CD14-positive monocyte (primary cell): ENCODE data around the gene ZNF467. TPM values are rescaled to one million over a fixed set of nuclear protein-coding genes. Genes with fewer than 3 reads are reported as not detected.

Experiments used
- DNase-seq, 3 donors: peaks; one replicate each; pipeline ENCODE4 v3.0.0-alpha.2; 2011 to 2022
- H2AFZ ChIP-seq: 2 replicates; pipeline ENCODE4 v1.6.0; 2012; ENCODE audit warnings: mild to moderate bottlenecking, low read depth, low read length, inconsistent platforms; ENCODE audit not compliant: insufficient read depth, poor library complexity, severe bottlenecking
- H3K27ac ChIP-seq, 2 donors: 1 replicate in 1 of 2; 2 replicates in 1 of 2; pipeline ENCODE4 v1.5.1; 2012 to 2013; ENCODE audit warnings: low read length in 2 of 2, control low read depth in 1 of 2, inconsistent platforms in 1 of 2, low read depth in 1 of 2, mild to moderate bottlenecking in 1 of 2
- H3K27me3 ChIP-seq, 2 donors: one replicate each; pipeline versions ENCODE4 v1.6.0 to v1.6.1; 2011 to 2013; ENCODE audit warnings: low read length in 2 of 2; ENCODE audit not compliant: control insufficient read depth in 2 of 2, insufficient read depth in 2 of 2
- H3K36me3 ChIP-seq, 2 donors: replicated peaks in 1 of 2; 1 replicate in 1 of 2; 2 replicates in 1 of 2; pipeline versions ENCODE4 v1.5.1 to v1.6.1; 2012 to 2013; ENCODE audit warnings: low read length in 2 of 2, control low read depth in 1 of 2, inconsistent platforms in 1 of 2, mild to moderate bottlenecking in 1 of 2; ENCODE audit not compliant: insufficient read depth in 2 of 2, control insufficient read depth in 1 of 2
- H3K4me1 ChIP-seq, 2 donors: 1 replicate in 1 of 2; 2 replicates in 1 of 2; pipeline versions ENCODE4 v1.5.1 to v1.6.1; 2012 to 2013; ENCODE audit warnings: low read length in 2 of 2, control low read depth in 1 of 2, inconsistent platforms in 1 of 2, mild to moderate bottlenecking in 1 of 2, moderate library complexity in 1 of 2; ENCODE audit not compliant: insufficient read depth in 2 of 2, control insufficient read depth in 1 of 2
- H3K4me2 ChIP-seq: replicated peaks from 2 replicates; pipeline ENCODE3; 2012; ENCODE audit warnings: low read length, moderate library complexity, mild to moderate bottlenecking; ENCODE audit not compliant: poor library complexity, severe bottlenecking; ENCODE audit errors: extremely low read depth
- H3K4me3 ChIP-seq, 3 experiments: fragments of 200-600 bp in 1 of 3; sonication (generic) in 1 of 3; replicated peaks in 1 of 3; 1 replicate in 2 of 3; 2 replicates in 1 of 3; pipeline ENCODE4 v1.5.1; 2011 to 2013; ENCODE audit warnings: low read length in 3 of 3, mild to moderate bottlenecking in 3 of 3, control low read depth in 2 of 3, low read depth in 2 of 3, inconsistent platforms in 1 of 3, moderate library complexity in 1 of 3
- H3K79me2 ChIP-seq: 2 replicates; pipeline ENCODE4 v1.6.0; 2012; ENCODE audit warnings: mild to moderate bottlenecking, control low read depth, inconsistent platforms, low read length, moderate library complexity; ENCODE audit not compliant: insufficient read depth
- H3K9ac ChIP-seq: 2 replicates; pipeline ENCODE4 v1.6.0; 2017; ENCODE audit warnings: low read length, mild to moderate bottlenecking; ENCODE audit not compliant: insufficient read depth, poor library complexity, severe bottlenecking
- H3K9me3 ChIP-seq, 2 donors: replicated peaks in 1 of 2; 1 replicate in 1 of 2; 2 replicates in 1 of 2; pipeline versions ENCODE4 v1.5.1 to v1.6.1; 2012 to 2013; ENCODE audit warnings: low read length in 2 of 2, control low read depth in 1 of 2; ENCODE audit not compliant: control insufficient read depth in 1 of 2, insufficient read depth in 1 of 2
- H4K20me1 ChIP-seq: 2 replicates; pipeline ENCODE4 v1.6.0; 2012; ENCODE audit warnings: mild to moderate bottlenecking, low read length, control low read depth, moderate library complexity; ENCODE audit not compliant: insufficient read depth
- H3K27ac Mint-ChIP-seq, 7 donors: one replicate each; pipeline ENCODE4 v1.8.0; 2020; ENCODE audit warnings: mild to moderate bottlenecking in 7 of 7, mixed read lengths in 7 of 7, moderate library complexity in 6 of 7, inconsistent platforms in 2 of 7
- H3K27me3 Mint-ChIP-seq, 3 donors: one replicate each; pipeline ENCODE4 v1.8.0; 2021 to 2022; ENCODE audit warnings: low read depth in 3 of 3, mild to moderate bottlenecking in 3 of 3, mixed read lengths in 3 of 3, moderate library complexity in 3 of 3, inconsistent platforms in 1 of 3
- H3K36me3 Mint-ChIP-seq, 2 donors: one replicate each; pipeline ENCODE4 v1.8.0; 2020; ENCODE audit warnings: mixed read lengths in 2 of 2, inconsistent platforms in 1 of 2, mild to moderate bottlenecking in 1 of 2
- H3K4me1 Mint-ChIP-seq: one replicate; pipeline ENCODE4 v1.8.0; 2020; ENCODE audit warnings: mild to moderate bottlenecking, mixed read lengths
- H3K4me3 Mint-ChIP-seq, 2 donors: one replicate each; pipeline ENCODE4 v1.8.0; 2020; ENCODE audit warnings: mild to moderate bottlenecking in 2 of 2, mixed read lengths in 2 of 2, moderate library complexity in 1 of 2
- H3K9me3 Mint-ChIP-seq, 7 donors: one replicate each; pipeline ENCODE4 v1.8.0; 2020 to 2022; ENCODE audit warnings: mixed read lengths in 7 of 7, mild to moderate bottlenecking in 6 of 7, moderate library complexity in 6 of 7, inconsistent platforms in 2 of 7
- CTCF ChIP-seq: fragments of 200-600 bp; IDR thresholded peaks from one replicate; pipeline ENCODE4 v1.8.0; 2022; ENCODE audit warnings: antibody characterized with exemption, mild to moderate bottlenecking
- WGBS: methylation state at CpG from one replicate; pipeline ENCODE4 v1.1.5; 2013; ENCODE audit warnings: missing lambda C conversion rate; ENCODE audit not compliant: insufficient coverage; 5-methylcytosine and 5-hydroxymethylcytosine counted together
- intact Hi-C, 2 donors: fragments of 100-400 bp; cut with micrococcal nuclease; formaldehyde crosslinking; loops; one replicate each; pipeline versions ENCODE4 v1.15.0 to v1.15.1; 2023
- polyA plus RNA-seq, 3 donors: library from polyadenylated mRNA; depleted of rRNA in 1 of 3; unstranded in 2 of 3; stranded (reverse) in 1 of 3; fragments of 300-500 nt in 2 of 3; fragments of >200 nt in 1 of 3; fragmentation: Illumina TruSeq in 2 of 3; gene quantifications; 1 replicate in 2 of 3; 2 replicates in 1 of 3; pipeline ENCODE4 v1.2.3, GENCODE V29; 2012 to 2021

ZNF467 gene
- polyA plus RNA-seq, 3 donors = 43.4 to 100 (median 52.8) TPM

GRCh38 chr7:149759093-149759860 is 14.1 kb downstream of the ZNF467 start:
- no peaks in the 10 kb centered on the region for H3K79me2 ChIP-seq
- 93% methylated on average over 3 of the region's 12 CpGs for WGBS
- Mint-ChIP-seq H3K36me3 (peaks cover 2 to 6% of the 10 kb centered on the region in 2 donors), H3K4me3 (no peak overlapping the region), H3K27ac (peak overlapping the region in 2 of 7 donors; percentile 4 to 43), H3K27me3 (peaks cover 0 to 11% (median 4%) of the 10 kb centered on the region in 3 donors), H3K4me1 (peaks cover 3% of the 10 kb centered on the region), H3K9me3 (peaks cover 0 to 4% (median 0%) of the 10 kb centered on the region in 7 donors)
- intact Hi-C loops = no loop called here
- H3K36me3 ChIP-seq = peaks cover 0 to 8% of the 10 kb centered on the region in 2 donors
- no peak overlapping the region for H2AFZ ChIP-seq
- no peak overlapping the region for H3K4me3 ChIP-seq
- TF ChIP-seq CTCF = no peak
- H3K4me2 ChIP-seq = no peak overlapping the region
- H3K27ac ChIP-seq = no peak overlapping the region
- H3K27me3 ChIP-seq = no peaks in the 10 kb centered on the region
- H3K9ac ChIP-seq = no peak overlapping the region
- DNase-seq = no peak
- peaks cover 0 to 4% of the 10 kb centered on the region in 2 donors for H3K4me1 ChIP-seq
- peaks cover 23% of the 10 kb centered on the region for H4K20me1 ChIP-seq
- no peaks in the 10 kb centered on the region for H3K9me3 ChIP-seq

GRCh38 chr7:149753375-149754233 is 19.8 kb downstream of the ZNF467 start:
- TF ChIP-seq CTCF = peak; percentile 25
- WGBS = 51% methylated on average over 11 of the region's 20 CpGs
- Mint-ChIP-seq H3K9me3 (peaks cover 0 to 4% (median 0%) of the 10 kb centered on the region in 7 donors), H3K27me3 (peaks cover 0 to 22% (median 2%) of the 10 kb centered on the region in 3 donors), H3K4me3 (peak overlapping the region; percentile 46 to 48), H3K4me1 (peaks cover 38% of the 10 kb centered on the region), H3K36me3 (peaks cover 0 to 2% of the 10 kb centered on the region in 2 donors), H3K27ac (peak overlapping the region; percentile 6 to 93 (median 79))
- Histone ChIP-seq H3K9ac (peak overlapping the region; percentile 22), H3K4me2 (peak overlapping the region; percentile 37), H3K4me3 (peak overlapping the region in 1 of 3 experiments; percentile 30), H3K27ac (peak overlapping the region; percentile 55 to 66), H4K20me1 (no peaks in the 10 kb centered on the region), H3K79me2 (no peaks in the 10 kb centered on the region), H3K27me3 (no peaks in the 10 kb centered on the region), H2AFZ (peak overlapping the region; percentile 15), H3K36me3 (no peaks in the 10 kb centered on the region), H3K9me3 (no peaks in the 10 kb centered on the region), H3K4me1 (peaks cover 33 to 38% of the 10 kb centered on the region in 2 donors)
- DNase-seq = peak in 2 of 3 donors; percentile 52 to 62
- intact Hi-C loops = no loop called here
